Hepatocyte (in vitro differentiated cells): ENCODE results near the gene ARF6.

Source experiments
- CTCF ChIP-seq: fragments of 200-600 bp; sonication (generic); IDR thresholded peaks from 2 replicates; pipeline ENCODE4 v1.5.1; 2016; ENCODE audit warnings: antibody characterized with exemption, mild to moderate bottlenecking; ENCODE audit not compliant: poor library complexity
- EZH2 ChIP-seq: fragments of 200-600 bp; sonication (generic); IDR thresholded peaks from 2 replicates; pipeline ENCODE4 v1.6.1; 2016; ENCODE audit warnings: antibody characterized with exemption, mild to moderate bottlenecking, borderline replicate concordance

- no peak for TF ChIP-seq CTCF
- TF ChIP-seq EZH2: no peak
These were observed 47.1 kb downstream of the ARF6 start for GRCh38 chr14:49939884-49940510.
